ENCODE measurements around the gene C19orf47. TPM values are rescaled to one million over a fixed set of nuclear protein-coding genes. Genes with fewer than 3 reads are reported as not detected.

C19orf47 gene
- total RNA-seq, 1 experiment from 2014 or later: 11.7 TPM

- Histone ChIP-seq H3K27ac (ENCODE audit: low read length) (no peak overlapping the region), H3K79me2 (ENCODE audit: low read length) (peaks cover 97% of the 10 kb centered on the region), H3K9me2 (replicated peaks; ENCODE audit: insufficient read depth, low read length) (no peaks in the 10 kb centered on the region), H3K4me3 (ENCODE audit: low read length) (no peak overlapping the region), H3K27me3 (ENCODE audit: low read length) (no peaks in the 10 kb centered on the region), H3K9me3 (ENCODE audit: low read length) (no peaks in the 10 kb centered on the region), H3K9ac (ENCODE audit: low read length) (no peak overlapping the region), H3K36me3 (ENCODE audit: insufficient read depth, low read length) (peaks cover 6% of the 10 kb centered on the region; the same call in 1 of the 2 replicates), H4K20me1 (ENCODE audit: insufficient read depth, low read depth, low read length) (peaks cover 15% of the 10 kb centered on the region), H3K4me2 (ENCODE audit: low read depth, low read length, poor library complexity, severe bottlenecking) (no peak overlapping the region), H3K4me1 (ENCODE audit: low read length) (peaks cover 69% of the 10 kb centered on the region), H2AFZ (ENCODE audit: low read length) (no peak overlapping the region)
- DNase-seq: no peak
Measured at GRCh38 chr19:40277356-40278059, 70.7 kb downstream of the C19orf47 start.

- no peaks in the 10 kb centered on the region for H3K9me3 ChIP-seq (ENCODE audit: low read length)
- peaks cover 25% of the 10 kb centered on the region for H4K20me1 ChIP-seq (ENCODE audit: insufficient read depth, low read depth, low read length)
- no peaks in the 10 kb centered on the region for H3K36me3 ChIP-seq (ENCODE audit: insufficient read depth, low read length)
- H3K9me2 ChIP-seq (replicated peaks; ENCODE audit: insufficient read depth, low read length): no peaks in the 10 kb centered on the region
- peak; percentile 65 for DNase-seq
- H3K79me2 ChIP-seq (ENCODE audit: low read length): peaks cover 96% of the 10 kb centered on the region
- H3K4me1 ChIP-seq (ENCODE audit: low read length): peaks cover 43% of the 10 kb centered on the region
- no peaks in the 10 kb centered on the region for H3K27me3 ChIP-seq (ENCODE audit: low read length)
- H2AFZ ChIP-seq (ENCODE audit: low read length): no peak overlapping the region
- H3K27ac ChIP-seq (ENCODE audit: low read length): peak overlapping the region; percentile 73
- H3K9ac ChIP-seq (ENCODE audit: low read length): peak overlapping the region; percentile 67
- peak overlapping the region; percentile 70 for H3K4me2 ChIP-seq (ENCODE audit: low read depth, low read length, poor library complexity, severe bottlenecking)
- H3K4me3 ChIP-seq (ENCODE audit: low read length): peak overlapping the region; percentile 54; the same call in 1 of the 2 replicates
Measured at GRCh38 chr19:40274585-40275544, 73.3 kb downstream of the C19orf47 start.

- no peak overlapping the region for H3K4me3 ChIP-seq (ENCODE audit: low read length)
- H3K4me1 ChIP-seq (ENCODE audit: low read length): peaks cover 32% of the 10 kb centered on the region
- no peaks in the 10 kb centered on the region for H3K27me3 ChIP-seq (ENCODE audit: low read length)
- H3K4me2 ChIP-seq (ENCODE audit: low read depth, low read length, poor library complexity, severe bottlenecking): no peak overlapping the region
- no peak overlapping the region for H3K9ac ChIP-seq (ENCODE audit: low read length)
- H3K36me3 ChIP-seq (ENCODE audit: insufficient read depth, low read length): no peaks in the 10 kb centered on the region
- H2AFZ ChIP-seq (ENCODE audit: low read length): no peak overlapping the region
- peak overlapping the region; percentile 73; the same call in 1 of the 2 replicates for H3K27ac ChIP-seq (ENCODE audit: low read length)
- H3K9me3 ChIP-seq (ENCODE audit: low read length): no peaks in the 10 kb centered on the region
- H4K20me1 ChIP-seq (ENCODE audit: insufficient read depth, low read depth, low read length): peaks cover 29% of the 10 kb centered on the region
- DNase-seq: no peak
- no peaks in the 10 kb centered on the region for H3K9me2 ChIP-seq (replicated peaks; ENCODE audit: insufficient read depth, low read length)
- peaks cover 96% of the 10 kb centered on the region for H3K79me2 ChIP-seq (ENCODE audit: low read length)
Measured at GRCh38 chr19:40273469-40274360, 74.5 kb downstream of the C19orf47 start.

GRCh38 chr19:40272261-40272660, 75.9 kb downstream of the C19orf47 start:
- H3K36me3 ChIP-seq (ENCODE audit: insufficient read depth, low read length): no peaks in the 10 kb centered on the region; the same call in 1 of the 2 replicates
- no peaks in the 10 kb centered on the region for H3K9me2 ChIP-seq (replicated peaks; ENCODE audit: insufficient read depth, low read length)
- H3K27ac ChIP-seq (ENCODE audit: low read length): no peak overlapping the region
- peaks cover 33% of the 10 kb centered on the region; the same call in 1 of the 2 replicates for H4K20me1 ChIP-seq (ENCODE audit: insufficient read depth, low read depth, low read length)
- H3K4me3 ChIP-seq (ENCODE audit: low read length): no peak overlapping the region
- no peak overlapping the region for H2AFZ ChIP-seq (ENCODE audit: low read length)
- H3K79me2 ChIP-seq (ENCODE audit: low read length): peaks cover 96% of the 10 kb centered on the region
- H3K27me3 ChIP-seq (ENCODE audit: low read length): no peaks in the 10 kb centered on the region
- no peak for DNase-seq
- H3K4me2 ChIP-seq (ENCODE audit: low read depth, low read length, poor library complexity, severe bottlenecking): no peak overlapping the region
- H3K4me1 ChIP-seq (ENCODE audit: low read length): peaks cover 28% of the 10 kb centered on the region
- no peaks in the 10 kb centered on the region for H3K9me3 ChIP-seq (ENCODE audit: low read length)
- H3K9ac ChIP-seq (ENCODE audit: low read length): no peak overlapping the region

- Histone ChIP-seq H3K9ac (ENCODE audit: low read length) (no peak overlapping the region), H3K79me2 (ENCODE audit: low read length) (peaks cover 96% of the 10 kb centered on the region)
Measured at GRCh38 chr19:40271706-40272105, 76.5 kb downstream of the C19orf47 start.

GRCh38 chr19:40270362-40271089, 77.7 kb downstream of the C19orf47 start:
- Histone ChIP-seq H3K9me2 (replicated peaks; ENCODE audit: insufficient read depth, low read length) (no peaks in the 10 kb centered on the region), H3K4me2 (ENCODE audit: low read depth, low read length, poor library complexity, severe bottlenecking) (no peak overlapping the region), H3K79me2 (ENCODE audit: low read length) (peaks cover 99% of the 10 kb centered on the region)

More at GRCh38 chr19:40271706-40272105, 76.5 kb downstream of the C19orf47 start:
- H4K20me1 ChIP-seq (ENCODE audit: insufficient read depth, low read depth, low read length): peaks cover 34% of the 10 kb centered on the region; the same call in 1 of the 2 replicates
- H3K4me3 ChIP-seq (ENCODE audit: low read length): no peak overlapping the region
- H3K4me1 ChIP-seq (ENCODE audit: low read length): peaks cover 27% of the 10 kb centered on the region
- no peaks in the 10 kb centered on the region for H3K27me3 ChIP-seq (ENCODE audit: low read length)
- no peak overlapping the region for H2AFZ ChIP-seq (ENCODE audit: low read length)
- H3K36me3 ChIP-seq (ENCODE audit: insufficient read depth, low read length): no peaks in the 10 kb centered on the region; the same call in 1 of the 2 replicates
- H3K4me2 ChIP-seq (ENCODE audit: low read depth, low read length, poor library complexity, severe bottlenecking): no peak overlapping the region
- no peak for DNase-seq
- H3K9me2 ChIP-seq (replicated peaks; ENCODE audit: insufficient read depth, low read length): no peaks in the 10 kb centered on the region
- H3K27ac ChIP-seq (ENCODE audit: low read length): no peak overlapping the region
- no peaks in the 10 kb centered on the region for H3K9me3 ChIP-seq (ENCODE audit: low read length)

More at GRCh38 chr19:40270362-40271089, 77.7 kb downstream of the C19orf47 start:
- H3K27me3 ChIP-seq (ENCODE audit: low read length): no peaks in the 10 kb centered on the region
- H4K20me1 ChIP-seq (ENCODE audit: insufficient read depth, low read depth, low read length): peaks cover 34% of the 10 kb centered on the region; the same call in 1 of the 2 replicates
- H2AFZ ChIP-seq (ENCODE audit: low read length): no peak overlapping the region
- H3K9me3 ChIP-seq (ENCODE audit: low read length): no peaks in the 10 kb centered on the region
- H3K27ac ChIP-seq (ENCODE audit: low read length): no peak overlapping the region
- no peak for DNase-seq
- no peaks in the 10 kb centered on the region; the same call in 1 of the 2 replicates for H3K36me3 ChIP-seq (ENCODE audit: insufficient read depth, low read length)
- peaks cover 23% of the 10 kb centered on the region for H3K4me1 ChIP-seq (ENCODE audit: low read length)
- H3K9ac ChIP-seq (ENCODE audit: low read length): no peak overlapping the region
- no peak overlapping the region for H3K4me3 ChIP-seq (ENCODE audit: low read length)
